GM19043 (cell line): ENCODE data around the gene TMEM244.
"Not testable (repeated sequence)": the region's sequence is repeated elsewhere in the genome, so short reads cannot be mapped to it uniquely, and the experiment has no call there.

Experiments used
- ATAC-seq: cut with Tn5 transposase; IDR thresholded peaks from one replicate; pipeline ENCODE4 v1.9.1; 2021; ENCODE audit warnings: low read depth; ENCODE audit not compliant: unreplicated experiment

Gene TMEM244

GRCh38 chr6:129871221-129871620 is 10.1 kb upstream of the TMEM244 start:
- ATAC-seq = no peak

- ATAC-seq = no peak
These were observed 6.3 kb upstream of the TMEM244 start for GRCh38 chr6:129867403-129867802.

GRCh38 chr6:129866688-129867087 is 5.6 kb upstream of the TMEM244 start:
- ATAC-seq = no peak

GRCh38 chr6:129866256-129866655 is 5.1 kb upstream of the TMEM244 start:
- no peak for ATAC-seq

GRCh38 chr6:129865013-129865412 is 3.9 kb upstream of the TMEM244 start:
- ATAC-seq = no peak

GRCh38 chr6:129863664-129864063 is 2.5 kb upstream of the TMEM244 start:
- no peak for ATAC-seq

- ATAC-seq = no peak
These were observed 1.6 kb downstream of the TMEM244 start for GRCh38 chr6:129859524-129859923.

GRCh38 chr6:129857838-129858237 is 3.3 kb downstream of the TMEM244 start:
- no peak for ATAC-seq

GRCh38 chr6:129853996-129854711 is 7.0 kb downstream of the TMEM244 start:
- ATAC-seq = no peak

- ATAC-seq = no peak
These were observed 8.8 kb downstream of the TMEM244 start for GRCh38 chr6:129852257-129852858.

GRCh38 chr6:129849456-129849855 is 11.7 kb downstream of the TMEM244 start:
- no peak for ATAC-seq

- no peak for ATAC-seq
These were observed 14.4 kb downstream of the TMEM244 start for GRCh38 chr6:129846761-129847160.

GRCh38 chr6:129845696-129846095 is 15.4 kb downstream of the TMEM244 start:
- no peak for ATAC-seq

GRCh38 chr6:129844118-129844891 is 16.8 kb downstream of the TMEM244 start:
- ATAC-seq = no peak

- no peak for ATAC-seq
These were observed 17.5 kb downstream of the TMEM244 start for GRCh38 chr6:129843573-129843972.

GRCh38 chr6:129842881-129843409 is 18.2 kb downstream of the TMEM244 start:
- no peak for ATAC-seq

- no peak for ATAC-seq
These were observed 19.0 kb downstream of the TMEM244 start for GRCh38 chr6:129842137-129842536.

GRCh38 chr6:129839562-129839961 is 21.6 kb downstream of the TMEM244 start:
- not testable (repeated sequence) for ATAC-seq

- no peak for ATAC-seq
These were observed 25.4 kb downstream of the TMEM244 start for GRCh38 chr6:129835691-129836090.

- ATAC-seq = no peak
These were observed 28.8 kb downstream of the TMEM244 start for GRCh38 chr6:129832299-129832698.

GRCh38 chr6:129828229-129828628 is 32.9 kb downstream of the TMEM244 start:
- no peak for ATAC-seq
